GM13977 (cell line): ENCODE data around the gene NOB1.
"Not testable (repeated sequence)": the region's sequence is repeated elsewhere in the genome, so short reads cannot be mapped to it uniquely, and the experiment has no call there.

Experiments
- DNase-seq: peaks from one replicate; pipeline ENCODE4 v3.0.0; 2012; ENCODE audit warnings: low spot score
- in situ Hi-C: fragments of 300-500 bp; cut with MboI; formaldehyde crosslinking; loops from one replicate; pipeline ENCODE4 v1.12.0; 2022; ENCODE audit warnings: low sequenced_read_pairs, low pct_unique_long_range_greater_than_20kb, mixed read lengths, inconsistent platforms; ENCODE audit not compliant: unreplicated experiment
- TF ChIP-seq, protein P1 (sequence below): IDR thresholded peaks from 2 replicates; pipeline ENCODE4 v1.5.1; 2012; ENCODE audit warnings: mild to moderate bottlenecking, control low read depth; ENCODE audit not compliant: insufficient read depth; ENCODE audit errors: extremely low read depth, missing control alignments

The NOB1 gene

DNA sequence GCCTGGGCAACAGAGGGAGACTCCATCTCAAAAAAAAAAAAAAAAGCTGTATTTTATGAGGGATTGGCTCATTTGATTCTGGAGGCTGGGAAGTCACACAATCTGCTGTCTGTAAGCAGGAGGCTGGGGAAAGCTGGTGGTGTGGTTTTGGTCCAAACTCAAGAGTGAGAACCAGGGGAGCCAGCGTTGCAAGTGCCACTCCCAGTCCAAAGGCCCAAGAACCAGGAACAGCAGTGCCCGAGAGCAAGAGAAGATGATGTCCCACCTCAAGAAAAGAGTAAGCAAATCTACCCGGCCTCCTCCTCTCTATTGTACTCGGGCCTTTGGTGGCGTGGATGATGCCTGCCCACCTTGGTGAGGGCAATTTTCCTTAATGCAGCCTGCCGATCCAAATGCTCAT is 22.6 kb downstream of the NOB1 start:
- TF ChIP-seq, protein P1, sequence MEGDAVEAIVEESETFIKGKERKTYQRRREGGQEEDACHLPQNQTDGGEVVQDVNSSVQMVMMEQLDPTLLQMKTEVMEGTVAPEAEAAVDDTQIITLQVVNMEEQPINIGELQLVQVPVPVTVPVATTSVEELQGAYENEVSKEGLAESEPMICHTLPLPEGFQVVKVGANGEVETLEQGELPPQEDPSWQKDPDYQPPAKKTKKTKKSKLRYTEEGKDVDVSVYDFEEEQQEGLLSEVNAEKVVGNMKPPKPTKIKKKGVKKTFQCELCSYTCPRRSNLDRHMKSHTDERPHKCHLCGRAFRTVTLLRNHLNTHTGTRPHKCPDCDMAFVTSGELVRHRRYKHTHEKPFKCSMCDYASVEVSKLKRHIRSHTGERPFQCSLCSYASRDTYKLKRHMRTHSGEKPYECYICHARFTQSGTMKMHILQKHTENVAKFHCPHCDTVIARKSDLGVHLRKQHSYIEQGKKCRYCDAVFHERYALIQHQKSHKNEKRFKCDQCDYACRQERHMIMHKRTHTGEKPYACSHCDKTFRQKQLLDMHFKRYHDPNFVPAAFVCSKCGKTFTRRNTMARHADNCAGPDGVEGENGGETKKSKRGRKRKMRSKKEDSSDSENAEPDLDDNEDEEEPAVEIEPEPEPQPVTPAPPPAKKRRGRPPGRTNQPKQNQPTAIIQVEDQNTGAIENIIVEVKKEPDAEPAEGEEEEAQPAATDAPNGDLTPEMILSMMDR: no peak
- DNase-seq: no peak
- in situ Hi-C loops: no loop called here

GRCh38 chr16:69731280-69731679 is 23.4 kb downstream of the NOB1 start:
- in situ Hi-C loops, DNase-seq: not testable (repeated sequence)

- in situ Hi-C loops, DNase-seq: not testable (repeated sequence)
Measured at GRCh38 chr16:69729030-69729429, 25.7 kb downstream of the NOB1 start.

GRCh38 chr16:69727916-69728270 is 26.8 kb downstream of the NOB1 start:
- in situ Hi-C loops: no loop called here
- TF ChIP-seq, protein P1: no peak
- DNase-seq: no peak

DNA sequence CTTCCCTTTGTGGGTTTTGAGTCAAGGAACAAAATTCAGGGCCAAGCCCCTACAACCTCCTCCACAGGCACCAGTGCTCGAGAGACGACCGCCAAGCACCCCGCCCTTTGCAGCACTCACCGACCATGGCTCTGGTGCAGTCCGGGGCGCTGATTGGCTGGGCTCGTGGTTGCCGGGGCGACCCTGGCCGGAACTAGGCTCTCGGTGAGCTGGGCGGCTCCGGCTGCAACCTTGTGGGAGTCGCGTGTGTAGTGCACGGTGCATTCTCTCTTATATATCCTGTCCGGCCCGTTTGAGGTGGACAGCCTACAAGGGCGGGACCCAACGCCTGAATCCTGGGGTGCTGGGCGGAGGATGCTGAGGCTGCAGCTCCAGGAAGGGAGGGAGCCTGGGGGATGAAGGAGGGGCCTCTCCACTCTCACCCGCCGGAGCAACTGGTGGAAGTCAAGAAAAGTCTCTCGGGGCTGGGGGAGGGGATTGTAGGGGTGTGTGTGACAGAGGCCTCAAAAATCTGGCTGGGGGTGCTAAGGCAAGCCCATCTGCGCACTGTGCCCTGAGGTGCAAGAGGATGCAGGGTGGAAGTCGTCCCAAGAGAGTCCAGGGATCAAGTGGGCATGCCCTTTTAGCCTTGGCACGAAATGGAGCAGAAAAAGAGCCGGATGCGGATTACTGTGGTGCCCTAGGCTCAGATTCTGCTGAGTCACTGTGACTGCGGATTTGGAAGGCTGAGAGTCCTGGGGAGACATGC is 28.2 kb downstream of the NOB1 start, which contains the start of gene NQO1:
NQO1 (minus strand) TSS at position 248 of the 748 bp plus-strand sequence; CDS start at position 127, 121 bp downstream.
- peak; percentile 94 for DNase-seq
- TF ChIP-seq, protein P1: no peak
- in situ Hi-C loops: no loop called here

- no peak for DNase-seq
- TF ChIP-seq, protein P1: no peak
- in situ Hi-C loops: no loop called here
Measured at GRCh38 chr16:69725480-69726312, 29.0 kb downstream of the NOB1 start.

DNA sequence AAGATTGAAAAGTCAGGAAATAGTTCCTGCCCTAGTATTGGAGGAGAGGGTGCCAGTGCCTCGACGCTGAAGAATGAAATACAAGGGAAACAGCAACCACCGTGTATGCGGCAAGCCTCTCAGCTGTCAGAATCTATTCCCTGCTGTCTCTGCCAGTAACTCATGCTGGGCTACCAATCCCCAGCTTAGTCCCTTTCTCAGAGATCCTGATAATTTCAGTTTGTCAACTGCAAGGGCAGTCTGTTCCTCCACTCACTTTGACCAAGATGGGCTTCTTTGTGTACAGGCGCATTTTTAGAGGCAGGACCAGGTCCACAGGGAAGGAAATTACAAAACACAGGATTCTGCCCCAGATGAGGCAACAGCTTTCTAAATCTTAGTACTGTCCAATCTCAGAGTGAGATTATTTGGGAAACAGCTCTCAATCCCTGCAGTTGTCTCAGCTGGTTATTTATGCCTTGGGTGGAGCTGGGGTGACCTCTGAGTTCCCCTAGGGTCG is 29.7 kb downstream of the NOB1 start:
- DNase-seq: no peak
- TF ChIP-seq, protein P1: no peak
- in situ Hi-C loops: no loop called here
